B cell (primary cell): ENCODE results near the gene MICU1. TPM values are rescaled to one million over a fixed set of nuclear protein-coding genes. Genes with fewer than 3 reads are reported as not detected.

ENCODE experiments used
- ATAC-seq: fragments of 200-7000 bp; cut with Tn5 transposase; one replicate; pipeline ENCODE4 v1.10.0; 2021; ENCODE audit warnings: low read depth, mild to moderate bottlenecking, moderate number of reproducible peaks, moderate library complexity
- CTCF ChIA-PET: fragments of 350-600 bp; sonication (Branson Sonifier 250); formaldehyde crosslinking; loops from one replicate; lab custom pipeline; 2021; ENCODE audit warnings: antibody characterized with exemption, inconsistent platforms; lab: Charles Lee
- POLR2A ChIA-PET: fragments of 350-600 bp; sonication (Branson Sonifier 250); formaldehyde crosslinking; loops from one replicate; lab custom pipeline; 2021; ENCODE audit warnings: antibody characterized with exemption; lab: Charles Lee
- DNase-seq: peaks from one replicate; pipeline ENCODE4 v3.0.0; 2013
- H2AFZ ChIP-seq: 2 replicates; pipeline ENCODE4 v1.6.1; 2012; ENCODE audit warnings: mild to moderate bottlenecking, low read depth, low read length; ENCODE audit not compliant: insufficient read depth, poor library complexity, severe bottlenecking
- H3K27ac ChIP-seq, 2 donors: 1 replicate in 1 of 2; 2 replicates in 1 of 2; pipeline ENCODE4 v1.5.1; 2012 to 2013; ENCODE audit warnings: low read length in 2 of 2, mild to moderate bottlenecking in 2 of 2, moderate library complexity in 1 of 2
- H3K27me3 ChIP-seq, 4 experiments: fragments of 200-600 bp in 1 of 4; sonication (generic) in 1 of 4; replicated peaks in 1 of 4; 1 replicate in 2 of 4; 2 replicates in 2 of 4; pipeline versions ENCODE4 v1.6.1 to v1.7.0; 2013 to 2016; ENCODE audit warnings: low read length in 3 of 4, mild to moderate bottlenecking in 2 of 4, mixed read lengths in 1 of 4, moderate library complexity in 1 of 4; ENCODE audit not compliant: insufficient read depth in 4 of 4, control insufficient read depth in 3 of 4; ENCODE audit errors: control extremely low read depth in 1 of 4
- H3K36me3 ChIP-seq, 2 experiments: replicated peaks in 1 of 2; 1 replicate in 1 of 2; 2 replicates in 1 of 2; pipeline versions ENCODE4 v1.6.1 to v1.7.1; 2013; ENCODE audit warnings: low read length in 1 of 2; ENCODE audit not compliant: insufficient read depth in 2 of 2, control insufficient read depth in 1 of 2; ENCODE audit errors: control extremely low read depth in 1 of 2, extremely low read depth in 1 of 2
- H3K4me1 ChIP-seq, 2 donors: fragments of 200-600 bp in 1 of 2; sonication (generic) in 1 of 2; 1 replicate in 1 of 2; 2 replicates in 1 of 2; pipeline versions ENCODE4 v1.5.1 to v1.6.1; 2013 to 2017; ENCODE audit warnings: low read length in 2 of 2; ENCODE audit not compliant: control insufficient read depth in 2 of 2, insufficient read depth in 2 of 2
- H3K4me2 ChIP-seq: replicated peaks from 2 replicates; pipeline ENCODE3; 2012; ENCODE audit warnings: mild to moderate bottlenecking, low read depth, low read length; ENCODE audit not compliant: poor library complexity, severe bottlenecking
- H3K4me3 ChIP-seq, 5 experiments: fragments of 200-600 bp in 1 of 5; sonication (generic) in 1 of 5; 1 replicate in 3 of 5; 2 replicates in 2 of 5; pipeline versions ENCODE4 v1.5.1 to v1.7.0; 2011 to 2016; ENCODE audit warnings: low read length in 4 of 5, mild to moderate bottlenecking in 4 of 5, low read depth in 2 of 5, control low read depth in 1 of 5, moderate library complexity in 1 of 5; ENCODE audit not compliant: insufficient read depth in 1 of 5; ENCODE audit errors: control extremely low read depth in 1 of 5, extremely low read depth in 1 of 5
- H3K79me2 ChIP-seq: fragments of 200-600 bp; sonication (generic); one replicate; pipeline ENCODE4 v1.6.0; 2016; ENCODE audit warnings: low read length; ENCODE audit not compliant: control insufficient read depth, insufficient read depth
- H3K9ac ChIP-seq: fragments of 200-600 bp; sonication (generic); 2 replicates; pipeline ENCODE4 v1.6.1; 2017; ENCODE audit warnings: mild to moderate bottlenecking, low read length, moderate library complexity
- H3K9me3 ChIP-seq, 3 donors: one replicate each; pipeline versions ENCODE4 v1.6.1 to v1.7.1; 2013; ENCODE audit warnings: low read length in 2 of 3; ENCODE audit not compliant: control insufficient read depth in 2 of 3, insufficient read depth in 1 of 3; ENCODE audit errors: control extremely low read depth in 1 of 3
- H4K20me1 ChIP-seq: 2 replicates; pipeline ENCODE4 v1.6.0; 2012; ENCODE audit warnings: mild to moderate bottlenecking, low read length; ENCODE audit not compliant: insufficient read depth, control insufficient read depth, poor library complexity, severe bottlenecking
- H3K27ac Mint-ChIP-seq: one replicate; pipeline ENCODE4 v1.8.0; 2021; ENCODE audit warnings: mixed read lengths
- H3K27me3 Mint-ChIP-seq: one replicate; pipeline ENCODE4 v1.8.0; 2021; ENCODE audit warnings: mixed read lengths
- H3K4me1 Mint-ChIP-seq: one replicate; pipeline ENCODE4 v1.8.0; 2021; ENCODE audit warnings: mixed read lengths
- H3K4me3 Mint-ChIP-seq: one replicate; pipeline ENCODE4 v1.8.0; 2021; ENCODE audit warnings: mixed read lengths
- H3K9me3 Mint-ChIP-seq: one replicate; pipeline ENCODE4 v1.8.0; 2022; ENCODE audit warnings: mixed read lengths; ENCODE audit not compliant: insufficient read depth
- EZH2 ChIP-seq: IDR thresholded peaks from 2 replicates; pipeline ENCODE4 v1.6.1; 2012; ENCODE audit warnings: borderline replicate concordance, low read depth, mild to moderate bottlenecking, moderate library complexity, low read length; ENCODE audit not compliant: insufficient read depth, poor library complexity, severe bottlenecking
- WGBS: methylation state at CpG from one replicate; pipeline ENCODE4 v1.1.5; 2013; ENCODE audit warnings: missing lambda C conversion rate; ENCODE audit not compliant: insufficient coverage; 5-methylcytosine and 5-hydroxymethylcytosine counted together
- intact Hi-C: fragments of 100-400 bp; cut with micrococcal nuclease; formaldehyde crosslinking; loops from one replicate; pipeline ENCODE4 v1.10.0; 2022
- polyA plus RNA-seq: library from polyadenylated mRNA; depleted of rRNA; stranded (reverse); fragments of >200 nt; gene quantifications from 2 replicates; pipeline ENCODE4 v1.2.3, GENCODE V29; 2012
- total RNA-seq, 2 donors: library from RNA; stranded (reverse); fragments of 120-200 nt in 1 of 2; gene quantifications; 1 replicate in 1 of 2; 2 replicates in 1 of 2; pipeline versions ENCODE4 v1.2.3 to v1.2.4, GENCODE V29; 2013 to 2022
- TF ChIP-seq, protein P1 (sequence below): fragments of 200-600 bp; IDR thresholded peaks from one replicate; pipeline ENCODE4 v1.8.0; 2022; ENCODE audit warnings: antibody characterized with exemption, mild to moderate bottlenecking

Gene MICU1
- total and polyA plus RNA-seq, 2 donors (not counting 1 experiment from before 2014, with no cell fraction given) = 12.0 to 34.7 TPM

- peaks cover 3 to 9% of the 10 kb centered on the region in 2 experiments for H3K36me3 ChIP-seq
- H3K4me2 ChIP-seq = no peak overlapping the region
- H3K4me3 ChIP-seq = no peak overlapping the region
- no peaks in the 10 kb centered on the region for H3K4me1 ChIP-seq
- intact Hi-C loops = no loop called here
- Mint-ChIP-seq H3K4me3 (no peak overlapping the region), H3K4me1 (no peaks in the 10 kb centered on the region), H3K27ac (no peak overlapping the region), H3K27me3 (no peaks in the 10 kb centered on the region), H3K9me3 (no peaks in the 10 kb centered on the region)
- H3K27me3 ChIP-seq = no peaks in the 10 kb centered on the region
- H4K20me1 ChIP-seq = no peaks in the 10 kb centered on the region
- no peak overlapping the region for H3K9ac ChIP-seq
- TF ChIP-seq, protein P1, sequence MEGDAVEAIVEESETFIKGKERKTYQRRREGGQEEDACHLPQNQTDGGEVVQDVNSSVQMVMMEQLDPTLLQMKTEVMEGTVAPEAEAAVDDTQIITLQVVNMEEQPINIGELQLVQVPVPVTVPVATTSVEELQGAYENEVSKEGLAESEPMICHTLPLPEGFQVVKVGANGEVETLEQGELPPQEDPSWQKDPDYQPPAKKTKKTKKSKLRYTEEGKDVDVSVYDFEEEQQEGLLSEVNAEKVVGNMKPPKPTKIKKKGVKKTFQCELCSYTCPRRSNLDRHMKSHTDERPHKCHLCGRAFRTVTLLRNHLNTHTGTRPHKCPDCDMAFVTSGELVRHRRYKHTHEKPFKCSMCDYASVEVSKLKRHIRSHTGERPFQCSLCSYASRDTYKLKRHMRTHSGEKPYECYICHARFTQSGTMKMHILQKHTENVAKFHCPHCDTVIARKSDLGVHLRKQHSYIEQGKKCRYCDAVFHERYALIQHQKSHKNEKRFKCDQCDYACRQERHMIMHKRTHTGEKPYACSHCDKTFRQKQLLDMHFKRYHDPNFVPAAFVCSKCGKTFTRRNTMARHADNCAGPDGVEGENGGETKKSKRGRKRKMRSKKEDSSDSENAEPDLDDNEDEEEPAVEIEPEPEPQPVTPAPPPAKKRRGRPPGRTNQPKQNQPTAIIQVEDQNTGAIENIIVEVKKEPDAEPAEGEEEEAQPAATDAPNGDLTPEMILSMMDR = no peak
- TF ChIP-seq EZH2 = no peak
- ATAC-seq = no peak
- ChIA-PET POLR2A (no interaction called here), CTCF (no interaction called here)
- no peaks in the 10 kb centered on the region for H3K79me2 ChIP-seq
- no peaks in the 10 kb centered on the region for H3K9me3 ChIP-seq
- no peak for DNase-seq
- H3K27ac ChIP-seq = no peak overlapping the region
- 50% methylated on average over 1 of the region's 1 CpG for WGBS
- H2AFZ ChIP-seq = no peak overlapping the region
Observed at GRCh38 chr10:72392571-72392970, 233.3 kb downstream of the MICU1 start.

DNA sequence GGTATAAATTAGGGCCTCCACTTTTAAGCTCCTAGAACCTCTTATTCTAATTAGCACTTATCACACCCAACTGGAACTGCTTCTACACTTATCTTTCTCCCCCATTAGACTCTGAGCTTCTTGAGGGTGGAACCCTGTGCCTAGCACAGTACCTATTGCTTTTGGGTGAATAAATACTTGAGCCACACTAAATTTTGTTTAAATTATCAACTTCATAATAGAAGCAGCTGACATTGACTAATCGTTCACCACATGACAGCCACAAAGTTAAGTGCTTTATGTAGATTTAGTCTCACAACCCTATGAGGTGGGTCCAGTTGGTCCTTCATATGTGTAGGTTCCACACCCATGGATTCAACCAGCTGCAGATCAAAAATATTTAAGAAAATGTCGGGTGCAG is 235.1 kb downstream of the MICU1 start:
- 100% methylated on average over 1 of the region's 2 CpGs for WGBS
- H3K4me2 ChIP-seq = no peak overlapping the region
- ChIA-PET POLR2A (no interaction called here), CTCF (interaction anchor here (1.1 kb wide), 1 partner anchor 26 kb away, joined by 3 read pairs; no protein-coding TSS in a partner anchor)
- no peaks in the 10 kb centered on the region for H3K27me3 Mint-ChIP-seq
- no peaks in the 10 kb centered on the region for H3K4me1 Mint-ChIP-seq
- no peak overlapping the region for H3K4me3 ChIP-seq
- intact Hi-C loops = no loop called here
- no peaks in the 10 kb centered on the region for H3K9me3 Mint-ChIP-seq
- no peak overlapping the region for H3K27ac Mint-ChIP-seq
- no peaks in the 10 kb centered on the region for H3K27me3 ChIP-seq
- no peaks in the 10 kb centered on the region for H3K4me1 ChIP-seq
- H3K27ac ChIP-seq = no peak overlapping the region
- H3K4me3 Mint-ChIP-seq = no peak overlapping the region
- ATAC-seq = no peak
- H3K9me3 ChIP-seq = no peaks in the 10 kb centered on the region
- no peak overlapping the region for H3K9ac ChIP-seq
- no peak for DNase-seq
- H4K20me1 ChIP-seq = no peaks in the 10 kb centered on the region
- TF ChIP-seq, protein P1 = no peak
- no peak for TF ChIP-seq EZH2
- peaks cover 3 to 9% of the 10 kb centered on the region in 2 experiments for H3K36me3 ChIP-seq
- no peaks in the 10 kb centered on the region for H3K79me2 ChIP-seq
- H2AFZ ChIP-seq = no peak overlapping the region
